HepG2 (cell line): ENCODE measurements around the gene ITGB8. TPM values are rescaled to one million over a fixed set of nuclear protein-coding genes. Genes with fewer than 3 reads are reported as not detected.

Experiments
- ATAC-seq: fragments of 200-7000 bp; cut with Tn5 transposase; 3 replicates; pipeline ENCODE4 v1.9.1; 2020; ENCODE audit warnings: mild to moderate bottlenecking, moderate library complexity
- BruUV-seq: library from RNA; stranded (reverse); fragments of 400-500 nt; replicated peaks from 2 replicates; lab custom pipeline; 2021; lab: Mats Ljungman, UMichigan
- CTCF ChIA-PET: fragments of 300-600 bp; formaldehyde crosslinking; extraction: SDS; loops from one replicate; lab custom pipeline; 2021; ENCODE audit warnings: low total read pairs, inconsistent platforms, low intra/inter-chr PET ratio; lab: Yijun Ruan, JAX
- POLR2A ChIA-PET: fragments of 350-600 bp; sonication (Branson Sonifier 250); formaldehyde crosslinking; loops from one replicate; lab custom pipeline; 2020; ENCODE audit warnings: antibody characterized with exemption, inconsistent platforms; lab: Yijun Ruan, JAX
- DNase-seq: peaks from one replicate; pipeline ENCODE4 v3.0.0-alpha.2; 2015; ENCODE audit warnings: low spot score
- FAIRE-seq: peaks from 3 replicates; lab custom pipeline; 2011; peaks lifted over from hg19 to GRCh38; lab: Jason Lieb, UNC
- H2AFZ ChIP-seq: one replicate; pipeline ENCODE4 v1.6.1; 2011; ENCODE audit warnings: low read length, inconsistent platforms
- H3K27ac ChIP-seq: fragments of 300-600 bp; 3 replicates; pipeline ENCODE4 v1.8.0; 2011; ENCODE audit warnings: mixed run types, mild to moderate bottlenecking, mixed read lengths, low read length, inconsistent platforms; ENCODE audit not compliant: insufficient read depth; ENCODE audit errors: extremely low read length
- H3K27me3 ChIP-seq, 2 experiments: fragments of 200-600 bp in 1 of 2; 2 replicates in 1 of 2; 3 replicates in 1 of 2; pipeline versions ENCODE4 v1.6.0 to v1.8.0; 2011; ENCODE audit warnings: low read length in 2 of 2, mild to moderate bottlenecking in 2 of 2, moderate library complexity in 2 of 2, inconsistent platforms in 1 of 2; ENCODE audit not compliant: insufficient read depth in 2 of 2, control insufficient read depth in 1 of 2
- H3K36me3 ChIP-seq, 2 experiments: fragments of 200-600 bp in 1 of 2; replicated peaks in 1 of 2; 2 replicates in 1 of 2; 3 replicates in 1 of 2; pipeline versions ENCODE4 v1.5.1 to v1.8.0; 2011; ENCODE audit warnings: low read length in 2 of 2, inconsistent platforms in 1 of 2; ENCODE audit not compliant: insufficient read depth in 2 of 2, control insufficient read depth in 1 of 2
- H3K4me1 ChIP-seq: 2 replicates; pipeline ENCODE4 v1.5.1; 2012; ENCODE audit warnings: low read length, inconsistent platforms; ENCODE audit not compliant: insufficient read depth
- H3K4me2 ChIP-seq: 2 replicates; pipeline ENCODE4 v1.6.0; 2011; ENCODE audit warnings: low read depth, low read length, inconsistent platforms
- H3K4me3 ChIP-seq, 3 experiments: fragments of 200-600 bp in 1 of 3; sonication (generic), shearing (Covaris generic) in 1 of 3; replicated peaks in 1 of 3; 2 replicates each; pipeline ENCODE4 v1.5.1; 2011 to 2016; ENCODE audit warnings: low read length in 3 of 3, inconsistent platforms in 2 of 3, low read depth in 2 of 3, mild to moderate bottlenecking in 2 of 3, control low read depth in 1 of 3, mixed read lengths in 1 of 3; ENCODE audit not compliant: insufficient read depth in 1 of 3
- H3K79me2 ChIP-seq: one replicate; pipeline ENCODE4 v1.6.1; 2011; ENCODE audit warnings: low read length, inconsistent platforms; ENCODE audit not compliant: insufficient read depth
- H3K9ac ChIP-seq: 2 replicates; pipeline ENCODE4 v1.6.0; 2011; ENCODE audit warnings: mild to moderate bottlenecking, low read depth, low read length, inconsistent platforms; ENCODE audit not compliant: insufficient read depth
- H3K9me3 ChIP-seq: 2 replicates; pipeline ENCODE4 v1.5.1; 2012; ENCODE audit warnings: mild to moderate bottlenecking, low read length
- H4K20me1 ChIP-seq: 2 replicates; pipeline ENCODE4 v1.6.0; 2011; ENCODE audit warnings: inconsistent platforms, mild to moderate bottlenecking, low read length, moderate library complexity; ENCODE audit not compliant: insufficient read depth
- CHD2 ChIP-seq: IDR thresholded peaks from 2 replicates; pipeline ENCODE4 v1.6.1; 2011; ENCODE audit warnings: low read depth, low read length, improper control_type of control experiment
- CHD4 ChIP-seq: fragments of 200-600 bp; sonication (generic); IDR thresholded peaks from 2 replicates; pipeline ENCODE4 v1.7.0; 2017; ENCODE audit warnings: mild to moderate bottlenecking, low read length, borderline replicate concordance
- CREM ChIP-seq, 2 experiments: sonication (generic) in 1 of 2; formaldehyde crosslinking in 1 of 2; IDR thresholded peaks; 2 replicates each; pipeline versions ENCODE4 v1.4.0 to v1.6.1; 2016 to 2020; ENCODE audit warnings: antibody characterized with exemption in 1 of 2, mild to moderate bottlenecking in 1 of 2, missing genetic modification reagents in 1 of 2
- DZIP1 ChIP-seq: sonication (generic); formaldehyde crosslinking; IDR thresholded peaks from 2 replicates; pipeline ENCODE4 v1.5.0; 2020; ENCODE audit warnings: mild to moderate bottlenecking, missing genetic modification reagents
- HOXD1 ChIP-seq: sonication (generic); formaldehyde crosslinking; IDR thresholded peaks from 2 replicates; pipeline ENCODE4 v1.5.0; 2020; ENCODE audit warnings: missing genetic modification reagents
- NCOA5 ChIP-seq: sonication (generic); formaldehyde crosslinking; IDR thresholded peaks from 2 replicates; pipeline ENCODE4 v1.4.0; 2020; ENCODE audit warnings: missing genetic modification reagents
- NFYC ChIP-seq: IDR thresholded peaks from 2 replicates; pipeline ENCODE4 v1.6.1; 2016; ENCODE audit warnings: missing genetic modification reagents, missing compliant biosample characterization
- RNF219 ChIP-seq: sonication (generic); formaldehyde crosslinking; IDR thresholded peaks from 2 replicates; pipeline ENCODE4 v1.5.0; 2020; ENCODE audit warnings: mild to moderate bottlenecking, missing genetic modification reagents
- SOX6 ChIP-seq, 2 experiments: fragments of 450-650 bp in 1 of 2; sonication (generic) in 1 of 2; formaldehyde crosslinking in 1 of 2; IDR thresholded peaks; 2 replicates each; pipeline versions ENCODE4 v1.4.0 to v1.6.1; 2017 to 2020; ENCODE audit warnings: antibody characterized with exemption in 1 of 2, mild to moderate bottlenecking in 1 of 2, missing genetic modification reagents in 1 of 2
- SP4 ChIP-seq: sonication (generic); formaldehyde crosslinking; IDR thresholded peaks from 2 replicates; pipeline ENCODE4 v1.8.1; 2023; ENCODE audit warnings: mild to moderate bottlenecking, missing genetic modification reagents
- SUZ12 ChIP-seq: fragments of 150-350 bp; IDR thresholded peaks from 2 replicates; pipeline ENCODE4 v1.6.1; 2014; ENCODE audit warnings: low read depth, low read length
- ZBTB43 ChIP-seq: sonication (generic); formaldehyde crosslinking; conservative IDR thresholded peaks from 2 replicates; pipeline ENCODE4 v1.4.0; 2020; ENCODE audit warnings: missing genetic modification reagents
- ZFY ChIP-seq: sonication (generic); formaldehyde crosslinking; IDR thresholded peaks from 2 replicates; pipeline ENCODE4 v1.4.0; 2020; ENCODE audit warnings: missing genetic modification reagents
- ZNF343 ChIP-seq: sonication (generic); formaldehyde crosslinking; IDR thresholded peaks from 2 replicates; pipeline ENCODE4 v1.4.0; 2020; ENCODE audit warnings: mild to moderate bottlenecking, missing genetic modification reagents
- ZNF354B ChIP-seq: sonication (generic); formaldehyde crosslinking; IDR thresholded peaks from 2 replicates; pipeline ENCODE4 v1.8.0; 2022; ENCODE audit warnings: mild to moderate bottlenecking, missing genetic modification reagents
- ZNF441 ChIP-seq: sonication (generic); formaldehyde crosslinking; IDR thresholded peaks from 2 replicates; pipeline ENCODE4 v1.7.0; 2021; ENCODE audit warnings: missing genetic modification reagents, borderline replicate concordance
- ZNF777 ChIP-seq: sonication (generic); formaldehyde crosslinking; IDR thresholded peaks from 2 replicates; pipeline ENCODE4 v1.4.0; 2020; ENCODE audit warnings: missing genetic modification reagents
- WGBS: methylation state at CpG from one replicate; pipeline ENCODE4 v1.1.6; 2017; ENCODE audit warnings: low lambda C conversion rate; 5-methylcytosine and 5-hydroxymethylcytosine counted together
- in situ Hi-C: cut with HindIII; loops from 2 replicates; pipeline ENCODE4 v1.10.0; 2017; ENCODE audit warnings: low pct_unique_long_range_greater_than_20kb; ENCODE audit not compliant: extremely low pct_ligation_motif_present
- intact Hi-C: fragments of 100-400 bp; cut with micrococcal nuclease; formaldehyde crosslinking; loops from one replicate; pipeline ENCODE4 v1.10.0; 2022; ENCODE audit not compliant: unreplicated experiment
- polyA plus RNA-seq, 8 experiments: library from polyadenylated mRNA; depleted of rRNA in 3 of 8; stranded (reverse) in 7 of 8; unstranded in 1 of 8; fragments of >200 nt; fragmentation: Illumina TruSeq in 4 of 8; extraction: Trizol in 4 of 8; gene quantifications; 2 replicates each; pipeline versions ENCODE4 v1.2.1 to v1.2.3, GENCODE V29; 2011 to 2016; ENCODE audit warnings: low read depth in 4 of 8, missing spikeins in 1 of 8, mixed read lengths in 1 of 8; ENCODE audit not compliant: insufficient read depth in 1 of 8
- total RNA-seq, 5 experiments: library from RNA; depleted of rRNA; stranded (reverse); fragments of >200 nt; fragmentation: Illumina TruSeq; extraction: Trizol; gene quantifications; 2 replicates each; pipeline ENCODE4 v1.2.3, GENCODE V29; 2016; ENCODE audit warnings: low read depth in 1 of 5

The ITGB8 gene
- total and polyA plus RNA-seq, 2 of the 13 experiments (the other 11 are each of a cell fraction or from before 2014, with no cell fraction given), result 0.01 TPM; not detected in 1

GRCh38 chr7:20393616-20394015 is 62.9 kb downstream of the ITGB8 start (continued):
- no peak for TF ChIP-seq DZIP1 (CRISPR knock-in tag)
- TF ChIP-seq, all 625 proteins: peak for 0

- Histone ChIP-seq H3K9me3 (no peaks in the 10 kb centered on the region), H2AFZ (no peak overlapping the region), H3K4me2 (no peak overlapping the region), H4K20me1 (no peaks in the 10 kb centered on the region), H3K4me3 (no peak overlapping the region), H3K36me3 (no peaks in the 10 kb centered on the region)
- FAIRE-seq (no peak), DNase-seq (no peak)
- no TSS peak for BruUV-seq
- intact Hi-C loops (no loop called here), in situ Hi-C loops (no loop called here)
- CTCF ChIA-PET, result no interaction called here
- WGBS, result 4% methylated on average over 3 of the region's 3 CpGs
- TF ChIP-seq RNF219 (CRISPR knock-in tag) (no peak), NFYC (CRISPR knock-in tag) (no peak), ZNF354B (CRISPR knock-in tag) (no peak), NCOA5 (CRISPR knock-in tag) (no peak), ZFY (no peak), CHD2 (no peak), CHD4 (no peak), SP4 (CRISPR knock-in tag) (no peak), HOXD1 (CRISPR knock-in tag) (no peak), SOX6 (IDR thresholded peaks at IDR 0.05) (no peak), SOX6 (CRISPR knock-in tag; IDR thresholded peaks at IDR 0.05) (no peak), ZNF343 (CRISPR knock-in tag) (no peak), ZBTB43 (CRISPR knock-in tag) (no peak), ZNF777 (CRISPR knock-in tag) (no peak), CREM (IDR thresholded peaks at IDR 0.05) (no peak), CREM (CRISPR knock-in tag; IDR thresholded peaks at IDR 0.05) (no peak), ZNF441 (no peak), SUZ12 (no peak)
- TF ChIP-seq, all 625 proteins: peak for 0
- H3K4me1 ChIP-seq, result no peaks in the 10 kb centered on the region
- no peaks in the 10 kb centered on the region for H3K27me3 ChIP-seq
- H3K27ac ChIP-seq, result no peak overlapping the region
- ATAC-seq, result no peak
- no peak overlapping the region for H3K9ac ChIP-seq
- H3K79me2 ChIP-seq, result no peaks in the 10 kb centered on the region
- POLR2A ChIA-PET, result no interaction called here
These were observed 63.6 kb downstream of the ITGB8 start for GRCh38 chr7:20394284-20394683.
